HL-60/S4 treated with phorbol 12-myristate 13-acetate at 8.2 ng/mL for 4 days and 3 days (cell line): ENCODE results near the gene G6PC3.
"Not testable (repeated sequence)": the region's sequence is repeated elsewhere in the genome, so short reads cannot be mapped to it uniquely, and the experiment has no call there.

ENCODE experiments used
- in situ Hi-C: fragments of 300-500 bp; cut with MboI; formaldehyde crosslinking; loops from 2 replicates; pipeline ENCODE4 v1.15.0; 2022; ENCODE audit warnings: low sequenced_read_pairs

G6PC3 gene

GRCh38 chr17:44070455-44071197, at the start of gene G6PC3:
Gene G6PC3 (plus strand): TSS chr17:44070735. CDS start chr17:44070966, 231 bp downstream.
- in situ Hi-C loops: no loop called here

GRCh38 chr17:44021227-44021626, 49.3 kb upstream of the G6PC3 start:
- in situ Hi-C loops: not testable (repeated sequence)

- in situ Hi-C loops: no loop called here
These were observed 48.3 kb upstream of the G6PC3 start for GRCh38 chr17:44022246-44022645.

- in situ Hi-C loops: no loop called here
These were observed 46.8 kb upstream of the G6PC3 start for GRCh38 chr17:44023545-44024270.

- in situ Hi-C loops: no loop called here
These were observed 46.3 kb upstream of the G6PC3 start for GRCh38 chr17:44024271-44024663.

- in situ Hi-C loops: no loop called here
These were observed 45.7 kb upstream of the G6PC3 start for GRCh38 chr17:44024853-44025252.

GRCh38 chr17:44029736-44030135, 40.8 kb upstream of the G6PC3 start:
- in situ Hi-C loops: no loop called here

- in situ Hi-C loops: no loop called here
These were observed 40.1 kb upstream of the G6PC3 start for GRCh38 chr17:44030482-44030881.

GRCh38 chr17:44033861-44034408, 36.6 kb upstream of the G6PC3 start:
- in situ Hi-C loops: no loop called here

GRCh38 chr17:44034688-44035087, 35.8 kb upstream of the G6PC3 start:
- in situ Hi-C loops: not testable (repeated sequence)

GRCh38 chr17:44037471-44037870, 33.1 kb upstream of the G6PC3 start:
- in situ Hi-C loops: no loop called here

GRCh38 chr17:44038604-44039011, 31.9 kb upstream of the G6PC3 start:
- in situ Hi-C loops: no loop called here

GRCh38 chr17:44039829-44040635, 30.5 kb upstream of the G6PC3 start:
- in situ Hi-C loops: no loop called here

- in situ Hi-C loops: no loop called here
These were observed 27.3 kb upstream of the G6PC3 start for GRCh38 chr17:44043272-44043696.

GRCh38 chr17:44044071-44044470, 26.5 kb upstream of the G6PC3 start:
- in situ Hi-C loops: no loop called here

- in situ Hi-C loops: no loop called here
These were observed 25.0 kb upstream of the G6PC3 start for GRCh38 chr17:44045486-44045885.

GRCh38 chr17:44046893-44047292, 23.6 kb upstream of the G6PC3 start:
- in situ Hi-C loops: not testable (repeated sequence)

GRCh38 chr17:44049294-44050060, 21.1 kb upstream of the G6PC3 start:
- in situ Hi-C loops: no loop called here

- in situ Hi-C loops: no loop called here
These were observed 17.2 kb upstream of the G6PC3 start for GRCh38 chr17:44053125-44053872.
